SK-N-SH (cell line): Measurements from ENCODE around the gene FIBIN.

ENCODE experiments used
- RFX5 ChIP-seq: IDR thresholded peaks from 2 replicates; pipeline ENCODE4 v1.6.1; 2012; ENCODE audit warnings: mild to moderate bottlenecking, improper control_type of control experiment, low read length
- TF ChIP-seq, protein P1 (sequence below): IDR thresholded peaks from 2 replicates; pipeline ENCODE4 v1.6.1; 2012; ENCODE audit warnings: mild to moderate bottlenecking, low read depth, low read length, moderate library complexity
- TF ChIP-seq, protein P2 (sequence below): fragments of 200-600 bp; sonication (generic); IDR thresholded peaks from 2 replicates; pipeline ENCODE4 v1.6.1; 2017; ENCODE audit warnings: antibody characterized with exemption, mild to moderate bottlenecking, moderate library complexity

DNA sequence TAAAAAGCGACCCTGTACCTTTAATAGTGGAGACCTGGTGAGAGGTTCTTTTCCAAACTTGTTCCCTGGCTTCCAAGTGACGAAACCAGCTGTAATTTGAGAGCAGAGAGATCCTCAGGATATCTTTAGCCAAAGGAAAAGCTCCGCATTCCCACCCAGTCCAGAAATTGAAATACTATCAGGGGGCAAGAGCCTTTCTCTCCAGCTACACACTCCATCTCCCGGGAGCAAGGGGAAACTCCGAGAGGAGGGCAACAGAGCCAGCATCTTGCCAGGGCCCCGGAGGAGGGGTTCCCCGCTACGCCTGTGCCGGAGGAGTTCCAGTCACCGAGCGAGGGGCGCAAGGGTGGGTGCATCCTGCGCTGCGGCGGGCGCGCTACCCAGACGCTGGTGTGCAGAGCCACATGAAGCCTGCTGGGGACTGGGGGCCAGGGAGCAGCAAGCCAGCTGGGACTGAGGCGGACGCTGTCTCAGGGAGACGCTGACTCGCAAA lies at the start of gene FIBIN:
- TF ChIP-seq RFX5: no peak
- TF ChIP-seq, protein P1, sequence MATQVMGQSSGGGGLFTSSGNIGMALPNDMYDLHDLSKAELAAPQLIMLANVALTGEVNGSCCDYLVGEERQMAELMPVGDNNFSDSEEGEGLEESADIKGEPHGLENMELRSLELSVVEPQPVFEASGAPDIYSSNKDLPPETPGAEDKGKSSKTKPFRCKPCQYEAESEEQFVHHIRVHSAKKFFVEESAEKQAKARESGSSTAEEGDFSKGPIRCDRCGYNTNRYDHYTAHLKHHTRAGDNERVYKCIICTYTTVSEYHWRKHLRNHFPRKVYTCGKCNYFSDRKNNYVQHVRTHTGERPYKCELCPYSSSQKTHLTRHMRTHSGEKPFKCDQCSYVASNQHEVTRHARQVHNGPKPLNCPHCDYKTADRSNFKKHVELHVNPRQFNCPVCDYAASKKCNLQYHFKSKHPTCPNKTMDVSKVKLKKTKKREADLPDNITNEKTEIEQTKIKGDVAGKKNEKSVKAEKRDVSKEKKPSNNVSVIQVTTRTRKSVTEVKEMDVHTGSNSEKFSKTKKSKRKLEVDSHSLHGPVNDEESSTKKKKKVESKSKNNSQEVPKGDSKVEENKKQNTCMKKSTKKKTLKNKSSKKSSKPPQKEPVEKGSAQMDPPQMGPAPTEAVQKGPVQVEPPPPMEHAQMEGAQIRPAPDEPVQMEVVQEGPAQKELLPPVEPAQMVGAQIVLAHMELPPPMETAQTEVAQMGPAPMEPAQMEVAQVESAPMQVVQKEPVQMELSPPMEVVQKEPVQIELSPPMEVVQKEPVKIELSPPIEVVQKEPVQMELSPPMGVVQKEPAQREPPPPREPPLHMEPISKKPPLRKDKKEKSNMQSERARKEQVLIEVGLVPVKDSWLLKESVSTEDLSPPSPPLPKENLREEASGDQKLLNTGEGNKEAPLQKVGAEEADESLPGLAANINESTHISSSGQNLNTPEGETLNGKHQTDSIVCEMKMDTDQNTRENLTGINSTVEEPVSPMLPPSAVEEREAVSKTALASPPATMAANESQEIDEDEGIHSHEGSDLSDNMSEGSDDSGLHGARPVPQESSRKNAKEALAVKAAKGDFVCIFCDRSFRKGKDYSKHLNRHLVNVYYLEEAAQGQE: no peak
- TF ChIP-seq, protein P2, sequence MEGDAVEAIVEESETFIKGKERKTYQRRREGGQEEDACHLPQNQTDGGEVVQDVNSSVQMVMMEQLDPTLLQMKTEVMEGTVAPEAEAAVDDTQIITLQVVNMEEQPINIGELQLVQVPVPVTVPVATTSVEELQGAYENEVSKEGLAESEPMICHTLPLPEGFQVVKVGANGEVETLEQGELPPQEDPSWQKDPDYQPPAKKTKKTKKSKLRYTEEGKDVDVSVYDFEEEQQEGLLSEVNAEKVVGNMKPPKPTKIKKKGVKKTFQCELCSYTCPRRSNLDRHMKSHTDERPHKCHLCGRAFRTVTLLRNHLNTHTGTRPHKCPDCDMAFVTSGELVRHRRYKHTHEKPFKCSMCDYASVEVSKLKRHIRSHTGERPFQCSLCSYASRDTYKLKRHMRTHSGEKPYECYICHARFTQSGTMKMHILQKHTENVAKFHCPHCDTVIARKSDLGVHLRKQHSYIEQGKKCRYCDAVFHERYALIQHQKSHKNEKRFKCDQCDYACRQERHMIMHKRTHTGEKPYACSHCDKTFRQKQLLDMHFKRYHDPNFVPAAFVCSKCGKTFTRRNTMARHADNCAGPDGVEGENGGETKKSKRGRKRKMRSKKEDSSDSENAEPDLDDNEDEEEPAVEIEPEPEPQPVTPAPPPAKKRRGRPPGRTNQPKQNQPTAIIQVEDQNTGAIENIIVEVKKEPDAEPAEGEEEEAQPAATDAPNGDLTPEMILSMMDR: no peak
